HG03469 (cell line): ENCODE data around the gene SLU7.

ENCODE experiments used
- ATAC-seq: cut with Tn5 transposase; IDR thresholded peaks from one replicate; pipeline ENCODE4 v1.9.1; 2021; ENCODE audit warnings: mild to moderate bottlenecking, moderate library complexity, moderate number of reproducible peaks; ENCODE audit not compliant: unreplicated experiment

SLU7 gene

DNA sequence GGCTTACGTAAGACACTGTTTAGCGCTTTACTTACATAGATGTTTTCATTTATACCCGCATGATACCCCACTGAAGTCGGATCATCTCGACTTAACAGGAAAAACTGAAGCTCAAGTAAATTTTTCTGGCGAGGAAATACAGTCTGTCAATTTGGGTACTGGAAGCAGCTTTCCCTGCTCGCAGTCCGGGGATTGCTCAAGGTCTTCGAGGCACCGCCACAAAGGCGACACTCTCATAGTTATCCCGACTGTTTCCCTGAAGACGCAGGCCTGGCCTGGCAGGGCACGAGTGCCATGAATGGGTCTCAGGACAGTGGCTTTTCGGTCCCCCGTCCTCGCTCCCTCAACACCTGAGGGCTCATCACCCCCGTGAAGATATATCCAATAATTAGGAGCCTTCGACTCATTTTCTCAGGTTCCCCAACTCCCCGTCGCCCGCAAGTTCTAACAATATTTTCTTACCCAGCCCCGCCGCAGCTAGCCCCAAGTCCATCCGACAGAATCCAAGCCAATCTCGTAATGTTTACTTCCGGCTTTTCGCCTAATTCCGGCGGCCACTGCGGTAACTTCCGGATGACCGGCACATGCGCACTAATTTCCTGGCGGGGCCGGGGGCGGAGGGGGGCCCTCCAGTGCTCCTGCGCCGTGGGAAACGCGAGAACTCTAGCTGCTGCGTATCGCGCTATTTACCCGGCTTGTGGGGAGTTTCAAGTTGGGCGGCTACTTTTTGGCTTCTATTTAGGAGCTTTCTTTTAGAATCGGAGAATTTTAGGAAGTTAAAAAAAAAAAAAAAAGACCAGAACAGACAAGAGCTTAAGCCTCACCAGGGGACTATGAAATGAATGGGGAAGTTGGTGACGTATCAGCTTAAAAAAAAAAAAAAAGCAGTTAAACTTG, at the start of gene SLU7:
TSS of gene SLU7 (minus strand) at position 521 of the 897 bp plus-strand sequence. CDS start 3,787 bp downstream, outside the sequence.
- ATAC-seq: peak; percentile 46

DNA sequence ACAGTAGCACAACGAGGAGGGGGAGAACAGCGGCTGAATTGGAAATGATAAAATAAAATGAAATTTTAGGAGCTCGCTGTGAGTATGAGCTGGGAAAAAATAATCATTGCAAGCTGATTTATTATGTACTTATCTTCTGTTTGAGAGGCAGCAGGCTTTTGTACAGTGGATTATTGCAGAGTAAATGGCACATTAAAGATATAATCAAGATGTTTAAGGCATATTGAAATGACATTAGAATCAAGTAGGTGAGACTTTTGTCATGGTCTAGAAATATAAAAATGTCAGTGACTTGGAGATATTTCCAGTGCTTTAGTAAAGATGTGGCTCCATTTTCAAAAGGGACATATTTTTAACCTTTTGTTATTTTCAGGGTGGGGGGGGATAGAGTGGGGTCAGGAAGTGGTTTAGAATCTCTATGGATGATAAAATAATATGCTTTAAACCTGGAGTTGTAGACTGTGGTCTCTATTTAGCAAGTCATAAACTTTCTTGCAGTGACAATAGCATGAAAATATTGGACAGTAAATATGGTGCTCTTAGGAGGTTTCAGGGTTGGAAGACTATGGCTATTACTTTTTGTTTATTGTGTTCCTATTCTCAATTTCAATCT, 49.6 kb upstream of the SLU7 start:
- ATAC-seq: no peak

DNA sequence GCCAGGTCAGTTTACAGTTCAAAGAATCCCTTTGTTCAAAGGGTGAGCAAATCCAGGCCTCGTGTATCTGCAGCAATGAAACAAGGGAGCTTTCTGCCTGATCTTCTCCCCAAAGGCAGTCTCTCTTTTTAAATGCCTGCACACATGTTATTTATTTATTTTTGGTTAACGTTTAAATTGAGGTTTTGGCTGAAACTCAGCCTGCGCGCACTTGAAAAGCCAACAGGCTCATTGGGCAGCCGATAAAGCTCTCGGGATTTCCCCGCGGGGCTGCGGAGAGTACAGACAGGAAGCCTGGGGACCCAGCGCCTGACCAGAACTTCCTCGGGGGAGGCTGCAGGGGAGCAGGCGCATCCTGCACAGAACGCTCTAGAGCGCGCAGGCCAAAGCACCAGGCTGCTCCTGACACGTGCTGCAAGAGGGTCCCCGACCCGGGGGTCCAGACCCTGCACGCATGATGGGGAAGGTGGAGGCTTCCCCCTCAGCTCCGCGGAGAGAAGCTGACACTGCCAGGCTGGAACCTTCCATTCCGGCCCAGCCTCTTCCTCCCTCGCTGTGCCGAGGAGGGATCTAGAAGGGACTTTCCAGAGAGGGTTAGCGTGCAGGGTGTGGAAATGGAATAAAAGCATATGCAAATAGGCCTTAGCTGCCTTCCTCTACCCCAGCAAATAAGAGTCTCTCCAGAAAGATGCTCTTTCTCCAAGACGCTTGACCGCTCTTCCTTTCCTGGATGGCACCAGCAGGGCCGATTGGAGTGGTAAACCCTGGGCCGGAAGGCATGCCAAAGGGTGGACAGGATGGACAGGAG, 48.9 kb upstream of the SLU7 start:
- ATAC-seq: peak; percentile 84

DNA sequence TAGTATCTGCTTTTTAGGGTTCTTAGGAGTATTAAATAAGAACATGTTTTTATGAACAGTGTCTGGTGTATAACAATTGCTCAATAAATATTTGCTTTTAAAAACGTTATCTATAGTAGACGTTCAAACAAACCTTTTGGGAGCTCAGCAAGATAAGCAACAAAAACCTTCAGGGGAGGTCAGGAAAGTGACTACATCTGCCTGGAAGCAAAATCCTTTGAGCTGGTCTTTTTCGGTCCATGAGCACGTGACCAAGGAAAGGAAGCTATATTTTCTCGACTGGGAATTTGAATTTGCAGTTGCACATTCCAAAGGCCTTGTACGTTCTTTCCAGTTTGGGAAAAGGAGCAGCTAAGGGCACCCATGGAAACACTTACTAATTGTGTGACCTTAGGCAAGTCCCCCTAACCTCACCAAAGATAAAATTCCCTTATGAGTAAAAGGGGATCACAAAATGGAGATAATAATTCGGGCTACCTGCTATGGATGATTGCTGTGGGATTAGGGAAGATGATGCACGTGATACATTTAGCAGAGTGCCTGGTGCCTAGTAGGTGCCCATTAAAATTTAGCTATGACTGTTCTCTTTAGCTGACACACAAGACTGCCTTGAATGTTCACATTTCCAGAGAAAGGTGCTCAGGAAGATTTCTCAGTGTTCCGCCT, 48.1 kb upstream of the SLU7 start:
- ATAC-seq: peak; percentile 0

DNA sequence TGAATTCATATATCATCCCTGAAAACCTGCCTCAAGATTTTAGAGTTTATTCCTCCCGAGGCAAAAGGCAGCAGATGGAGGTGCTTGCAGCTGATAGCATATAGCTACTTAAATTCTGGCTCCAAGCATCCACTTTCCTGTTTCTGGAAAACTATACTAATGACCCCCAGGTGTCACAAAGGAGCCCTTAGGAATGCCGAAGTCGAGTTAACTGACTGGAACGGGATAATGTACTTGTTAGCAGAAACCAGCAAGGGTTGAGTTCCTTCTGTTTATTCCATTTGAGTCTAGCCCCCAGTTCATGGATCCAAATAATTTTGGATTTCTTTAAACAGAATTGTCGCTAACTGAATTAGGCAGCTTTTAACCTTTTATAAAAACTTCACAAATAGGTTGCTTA, 47.2 kb upstream of the SLU7 start:
- ATAC-seq: no peak

DNA sequence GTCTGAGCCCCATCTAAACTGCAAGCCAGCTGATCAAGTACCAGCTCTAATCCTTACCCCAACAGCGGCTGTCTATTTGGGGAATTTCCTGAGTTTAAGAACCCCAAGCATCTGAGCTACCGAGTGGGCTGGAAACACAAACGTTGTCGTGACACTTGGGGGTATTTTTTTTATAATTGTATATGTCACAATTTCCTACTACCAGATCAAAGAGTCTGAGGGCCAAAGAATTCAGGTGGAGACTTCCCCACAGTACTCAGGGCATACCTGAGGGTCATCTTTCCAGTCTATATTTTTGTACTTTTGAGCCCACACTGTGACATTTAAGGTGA, 45.6 kb upstream of the SLU7 start:
- ATAC-seq: no peak

DNA sequence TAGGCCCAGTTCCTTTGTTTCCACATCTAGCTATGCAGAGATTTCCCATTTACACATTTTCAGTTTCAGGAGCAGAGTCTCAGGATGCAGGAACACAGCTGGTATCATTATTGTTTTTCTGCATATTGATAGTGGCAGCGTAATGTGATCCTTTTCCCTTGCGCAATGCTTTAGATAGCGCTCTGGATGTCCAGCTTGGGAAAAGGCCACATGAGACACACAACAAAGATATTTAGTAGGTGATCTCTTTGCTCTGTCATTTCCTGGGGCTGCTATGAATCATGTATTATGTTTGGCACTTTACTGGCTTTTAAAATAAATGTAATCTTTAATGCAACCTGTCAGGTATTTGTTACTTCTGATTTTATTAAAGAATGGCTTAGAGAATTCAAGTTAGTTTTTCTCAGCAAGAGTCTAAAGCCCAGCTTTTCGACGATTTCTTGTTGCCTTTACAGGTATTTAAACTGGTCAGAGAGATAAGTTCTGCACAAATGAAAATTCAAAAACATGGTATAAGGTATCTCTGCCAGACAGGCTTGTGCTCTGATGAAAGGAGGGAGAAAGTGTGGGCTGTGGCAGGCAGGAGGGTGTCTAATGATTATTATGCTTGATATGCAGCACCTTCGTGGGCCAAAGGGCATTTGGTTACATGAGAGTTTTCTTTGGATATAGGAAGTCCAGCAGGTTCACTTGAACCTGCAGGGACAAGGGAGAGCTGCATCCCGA, 45.0 kb upstream of the SLU7 start:
- ATAC-seq: no peak

DNA sequence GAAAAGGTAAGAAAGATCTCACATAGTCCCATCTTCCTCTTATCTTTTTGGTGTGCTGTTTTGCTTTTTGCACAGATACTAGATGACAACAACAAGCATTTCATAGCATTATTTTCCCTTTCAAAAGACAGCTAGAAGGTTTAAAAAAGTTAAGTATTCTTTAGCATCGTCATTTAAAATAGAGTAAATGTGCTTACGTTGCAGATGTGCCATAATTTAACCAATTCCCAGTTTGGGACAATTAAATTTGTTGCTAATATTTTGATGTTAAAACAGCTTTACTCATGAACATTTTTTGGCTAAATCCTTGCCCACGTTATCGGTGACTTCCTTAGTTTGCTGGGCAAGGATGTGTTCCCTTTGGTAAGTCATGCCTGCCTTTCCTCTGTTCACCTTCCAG, 44.3 kb upstream of the SLU7 start:
- ATAC-seq: no peak

DNA sequence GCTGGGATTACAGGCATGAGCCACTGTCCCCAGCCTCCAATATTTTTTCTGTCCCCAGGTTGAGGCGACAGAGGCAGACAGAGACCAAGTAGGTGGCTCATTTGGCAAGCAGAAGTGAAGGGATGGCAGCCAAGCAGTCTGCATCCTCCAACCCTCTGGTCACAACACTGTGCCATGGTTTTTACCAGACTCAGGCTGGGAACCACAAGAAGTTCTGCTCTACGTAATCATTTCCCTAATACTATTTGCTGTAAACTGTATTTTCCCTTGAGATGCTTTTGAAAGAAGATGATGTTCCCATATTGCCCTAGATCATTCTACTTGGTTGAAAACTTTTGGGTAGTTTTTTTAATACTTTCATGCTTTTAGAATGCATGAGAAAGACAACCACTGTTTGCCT, 43.3 kb upstream of the SLU7 start:
- ATAC-seq: peak; percentile 27

DNA sequence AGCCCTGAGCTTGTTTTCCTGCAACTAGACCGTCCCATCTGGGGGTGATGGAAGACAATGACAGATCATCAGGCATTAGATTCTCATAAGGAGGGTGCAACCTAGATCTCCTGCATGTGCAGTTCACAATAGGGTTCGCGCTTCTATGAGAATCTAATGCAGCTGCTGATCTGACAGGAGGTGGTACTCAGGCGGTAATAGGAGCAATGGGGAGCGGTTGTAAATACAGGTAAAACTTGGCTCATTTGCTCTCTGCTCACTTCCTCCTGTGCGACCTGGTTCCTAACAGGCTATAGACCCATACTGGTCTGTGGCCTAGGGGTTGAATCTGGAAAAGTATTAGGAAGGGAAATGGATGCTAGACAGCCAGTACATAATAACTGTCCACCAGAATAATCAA, 42.5 kb upstream of the SLU7 start:
- ATAC-seq: no peak

DNA sequence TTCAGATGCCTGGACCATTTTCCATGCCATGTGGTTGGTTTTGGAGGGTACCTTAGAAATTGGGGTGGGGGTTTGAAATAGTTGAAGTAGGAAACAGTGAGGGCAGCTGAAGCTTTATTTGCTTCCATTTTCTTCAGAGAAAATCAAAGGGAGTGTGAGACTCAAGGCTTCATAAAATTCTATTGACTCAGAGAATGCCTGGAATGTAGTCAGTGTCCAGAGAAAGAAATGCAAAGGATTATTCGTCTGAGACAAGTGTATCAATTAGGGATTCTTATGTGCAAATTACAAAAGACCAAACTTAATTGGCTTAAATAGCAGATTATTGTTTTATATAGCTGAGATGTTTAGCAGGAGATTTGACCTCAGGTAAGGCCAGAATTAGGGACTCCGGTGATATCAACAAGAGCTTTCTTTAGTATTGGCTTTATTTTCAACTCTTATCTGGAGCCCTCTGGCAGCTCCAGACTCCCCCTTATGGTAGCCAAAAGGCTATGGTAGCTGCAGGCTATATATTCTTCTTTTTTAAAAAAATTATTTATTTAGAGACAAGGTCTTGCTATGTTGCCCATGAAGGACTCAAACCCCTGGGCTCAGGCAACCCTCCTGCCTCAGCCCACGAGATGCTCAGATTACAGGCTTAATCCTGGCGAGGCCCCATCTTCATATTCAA, 41.6 kb upstream of the SLU7 start:
- ATAC-seq: no peak

DNA sequence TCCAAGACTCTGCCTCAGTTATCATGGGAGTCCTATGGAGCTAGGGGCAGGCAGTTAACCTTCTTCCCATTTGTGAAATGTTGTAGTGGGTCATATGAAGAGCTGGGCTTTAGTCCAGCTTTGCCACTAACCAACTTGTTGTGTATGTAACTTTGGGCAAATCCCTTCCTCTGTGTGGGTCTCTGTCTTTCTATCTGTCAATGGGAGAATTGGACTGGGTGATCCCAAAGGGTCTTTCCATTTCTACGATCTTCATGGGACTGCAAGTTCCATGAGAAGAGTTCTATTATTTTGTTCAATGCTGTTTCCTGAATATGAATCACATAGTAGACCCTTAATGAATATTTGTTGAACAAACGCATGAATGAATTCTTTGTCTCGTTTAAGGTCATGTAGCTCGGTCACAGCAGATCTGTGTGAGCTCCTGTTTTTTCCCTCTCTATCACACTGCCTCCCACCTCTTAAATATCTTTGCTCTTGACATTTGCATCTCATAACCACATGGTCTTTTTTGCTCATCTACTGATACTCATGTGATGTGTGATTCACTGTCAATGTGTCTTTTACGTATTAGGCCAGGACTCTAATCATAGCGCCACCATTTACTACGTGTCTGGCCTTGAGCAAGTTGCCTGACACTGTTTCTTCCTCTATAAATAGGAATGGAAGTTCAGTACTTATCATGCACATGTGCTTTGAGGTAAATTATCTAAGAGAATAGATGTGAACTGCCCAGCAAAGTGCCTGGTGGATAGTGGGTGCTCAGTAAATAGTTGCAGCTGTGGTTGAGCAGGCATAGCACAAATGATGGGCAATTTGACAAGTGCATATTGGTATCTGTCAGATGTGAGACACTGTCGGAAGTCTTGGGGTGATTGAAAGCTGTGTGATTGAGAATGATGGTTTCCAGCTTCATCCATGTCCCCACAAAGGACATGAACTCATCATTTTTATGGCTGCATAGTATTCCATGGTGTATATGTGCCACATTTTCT, 40.2 kb upstream of the SLU7 start:
- peak; percentile 87 for ATAC-seq

DNA sequence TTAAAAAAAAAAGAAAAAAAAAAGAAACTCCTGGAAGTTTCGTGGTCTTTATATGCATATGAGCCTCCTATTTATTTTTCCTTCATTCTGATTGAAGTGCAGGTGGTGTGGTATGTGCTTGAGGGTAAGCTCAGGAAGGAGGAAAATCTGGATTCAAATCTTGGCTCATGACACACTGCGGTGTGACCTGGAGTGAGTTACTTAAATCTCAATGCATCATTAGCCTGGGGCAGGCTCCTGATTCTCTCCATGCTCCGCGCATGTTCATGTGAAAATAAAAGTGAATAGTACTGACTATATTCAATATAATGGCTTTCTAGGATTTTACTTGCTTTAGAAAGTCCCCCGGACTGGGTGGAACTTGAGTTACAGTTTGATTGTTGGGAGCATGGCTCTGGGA, 38.4 kb upstream of the SLU7 start:
- ATAC-seq: no peak

DNA sequence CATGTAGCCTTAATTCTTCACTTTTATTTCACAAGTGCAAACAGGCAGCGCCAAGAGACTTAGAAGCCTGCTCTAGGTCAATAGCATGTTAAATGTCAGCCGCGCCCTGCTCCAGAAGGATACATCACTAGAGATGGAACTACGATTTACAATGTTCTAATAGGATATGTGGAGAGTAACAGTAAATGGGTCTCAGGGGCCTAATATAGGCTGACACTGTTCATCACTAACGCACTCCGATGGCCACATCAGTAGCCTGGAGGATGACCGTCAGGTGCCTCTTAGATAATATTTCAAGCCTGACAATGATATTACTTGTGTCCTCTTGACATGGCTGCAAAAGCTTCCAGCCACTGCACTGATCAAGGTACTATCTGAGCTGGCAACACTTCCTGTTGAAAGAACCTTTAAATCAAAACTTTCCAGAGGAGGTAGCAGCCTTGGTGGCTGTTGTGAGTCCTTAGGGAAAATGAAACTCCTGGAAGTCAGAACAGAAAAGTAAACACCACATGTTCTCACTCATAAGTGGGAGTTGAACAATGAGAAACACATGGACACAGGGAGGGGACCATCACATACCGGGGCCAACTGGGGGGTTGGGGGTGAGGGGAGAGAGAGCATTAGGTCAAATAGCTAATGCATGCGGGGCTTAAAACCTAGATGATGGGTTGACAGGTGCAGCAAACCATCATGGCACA, 37.7 kb upstream of the SLU7 start:
- no peak for ATAC-seq

DNA sequence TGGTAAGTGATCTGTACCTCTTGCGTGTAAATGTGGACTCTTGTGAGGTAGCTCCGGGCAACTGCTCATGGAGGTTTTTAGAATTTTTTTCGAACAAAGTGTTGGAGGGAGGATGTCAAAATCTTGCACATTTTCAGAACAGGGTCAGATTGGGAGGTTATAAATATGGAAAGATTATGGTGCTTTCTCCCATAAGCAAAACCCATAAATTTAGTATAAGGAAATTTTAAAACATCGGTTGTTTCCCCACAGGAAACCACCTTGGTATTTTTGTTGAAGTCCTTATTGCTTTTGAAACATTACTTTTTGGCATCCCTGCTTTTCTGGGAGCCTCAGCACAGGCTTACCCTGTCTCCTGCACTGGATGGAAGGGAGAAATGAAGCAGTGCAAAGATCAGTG, 36.7 kb upstream of the SLU7 start:
- no peak for ATAC-seq

DNA sequence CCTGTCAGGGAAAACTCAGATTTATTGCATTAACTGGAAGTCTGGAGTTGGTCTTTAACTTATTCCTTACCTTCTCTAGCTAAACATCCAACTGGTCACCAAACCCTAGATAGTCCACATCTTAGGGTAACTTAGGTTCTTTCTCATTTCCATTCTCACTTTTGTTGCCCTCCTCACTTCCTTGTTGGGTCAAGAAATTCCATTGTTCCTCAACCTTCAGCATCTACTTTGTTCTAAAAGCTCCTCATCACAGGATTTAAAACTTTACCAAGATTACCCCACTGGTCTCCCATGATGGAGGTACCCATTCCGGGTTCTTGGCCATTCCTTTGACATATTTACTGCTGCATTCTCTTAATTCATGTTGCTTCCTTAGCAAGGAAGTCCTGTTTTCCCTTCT, 34.9 kb upstream of the SLU7 start:
- ATAC-seq: no peak

DNA sequence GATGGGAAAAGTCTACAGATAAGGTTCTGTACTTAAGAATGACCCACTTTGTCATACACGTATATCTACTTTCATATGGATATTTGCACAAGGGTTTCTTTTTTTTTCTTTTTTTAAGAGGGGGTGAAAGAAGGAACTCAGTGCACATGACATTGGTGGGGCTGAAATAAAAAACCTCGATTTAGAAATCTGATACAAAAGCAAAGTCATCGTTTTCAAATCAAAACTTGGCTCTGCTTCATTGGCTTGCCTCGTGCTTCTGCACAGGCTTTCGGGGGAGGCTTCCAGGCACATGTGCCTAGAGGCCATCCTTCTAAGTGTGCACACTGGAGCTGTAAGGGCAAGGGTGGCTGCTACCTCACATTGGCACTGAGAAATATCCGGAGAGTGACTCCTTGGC, 33.9 kb upstream of the SLU7 start:
- ATAC-seq: no peak

DNA sequence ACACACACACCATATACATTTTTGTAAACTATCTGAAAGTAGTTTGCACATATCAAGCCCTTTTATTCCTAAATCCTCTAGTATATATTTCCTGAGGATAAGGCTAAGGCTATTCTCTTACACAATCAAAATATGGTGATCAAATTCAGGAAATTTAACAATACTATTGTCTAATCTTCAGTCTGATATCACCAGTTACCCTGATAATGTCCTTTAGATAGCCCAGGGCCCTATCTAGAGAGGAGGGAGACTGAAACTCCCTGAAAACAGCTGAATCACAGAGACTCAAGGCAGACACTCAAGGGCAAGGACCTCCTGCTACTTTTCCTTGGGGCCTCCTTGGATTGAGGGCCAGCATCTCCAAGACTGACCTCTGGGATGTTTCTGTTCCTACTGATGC, 33.2 kb upstream of the SLU7 start:
- ATAC-seq: no peak
